ENCODE results near the gene ZBTB5. TPM values are rescaled to one million over a fixed set of nuclear protein-coding genes. Genes with fewer than 3 reads are reported as not detected.

ZBTB5 gene
- total RNA-seq, 1 experiment from 2014 or later = 8.8 TPM

DNA sequence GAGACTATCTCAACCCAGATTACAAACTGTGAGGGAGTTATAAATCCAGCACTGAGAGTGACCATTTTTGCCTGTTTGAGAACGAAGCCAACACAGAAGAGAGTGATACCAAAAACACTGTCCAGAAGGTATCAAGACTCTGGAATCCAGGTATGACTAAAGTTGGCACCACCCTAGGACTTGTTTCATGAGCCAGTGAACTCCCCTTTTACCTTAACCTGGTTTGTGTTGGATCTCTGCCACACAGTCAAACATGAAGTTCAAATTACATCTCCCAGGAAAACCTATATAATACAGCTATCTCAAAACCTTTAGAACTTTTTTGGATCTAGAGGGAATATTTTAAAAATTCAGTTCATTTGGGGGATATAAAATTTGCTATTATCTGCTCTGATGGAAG lies 11.4 kb downstream of the ZBTB5 start:
- Histone ChIP-seq H3K9me2 (ENCODE audit: insufficient read depth) (no peaks in the 10 kb centered on the region), H3K4me3 (no peak overlapping the region), H3F3A (ENCODE audit: insufficient read depth, low read depth) (0 out of 2 replicates have a peak, but pooled peaks cover 7% of the 10 kb centered on the region), H3K27me3 (ENCODE audit: insufficient read depth, low read depth) (no peaks in the 10 kb centered on the region), H3K9me3 (ENCODE audit: insufficient read depth, low read depth) (no peaks in the 10 kb centered on the region), H3K27ac (peak overlapping the region; percentile 57), H2AFZ (no peak overlapping the region), H3K79me2 (ENCODE audit: low read depth) (peaks cover 69% of the 10 kb centered on the region), H3K4me1 (replicated peaks; ENCODE audit: insufficient read depth) (peaks cover 16% of the 10 kb centered on the region), H3K36me3 (ENCODE audit: low read depth) (no peaks in the 10 kb centered on the region), H4K20me1 (ENCODE audit: insufficient read depth) (no peaks in the 10 kb centered on the region; the same call in 1 of the 2 replicates), H3K4me2 (peak overlapping the region; percentile 54)
- BruUV-seq (replicated peaks) = no TSS peak
- POLR2A ChIA-PET (ENCODE audit: unreplicated experiment) = interaction anchor here (0.6 kb wide), 1 partner anchor 15 kb away, joined by 3 read pairs; no protein-coding TSS in a partner anchor
- CTCF ChIA-PET = no interaction called here
- intact Hi-C loops (cut with micrococcal nuclease; ENCODE audit: unreplicated experiment) = no loop called here
- peak in 1 of 2 experiments; percentile 49 for DNase-seq
- TF ChIP-seq, protein P1, sequence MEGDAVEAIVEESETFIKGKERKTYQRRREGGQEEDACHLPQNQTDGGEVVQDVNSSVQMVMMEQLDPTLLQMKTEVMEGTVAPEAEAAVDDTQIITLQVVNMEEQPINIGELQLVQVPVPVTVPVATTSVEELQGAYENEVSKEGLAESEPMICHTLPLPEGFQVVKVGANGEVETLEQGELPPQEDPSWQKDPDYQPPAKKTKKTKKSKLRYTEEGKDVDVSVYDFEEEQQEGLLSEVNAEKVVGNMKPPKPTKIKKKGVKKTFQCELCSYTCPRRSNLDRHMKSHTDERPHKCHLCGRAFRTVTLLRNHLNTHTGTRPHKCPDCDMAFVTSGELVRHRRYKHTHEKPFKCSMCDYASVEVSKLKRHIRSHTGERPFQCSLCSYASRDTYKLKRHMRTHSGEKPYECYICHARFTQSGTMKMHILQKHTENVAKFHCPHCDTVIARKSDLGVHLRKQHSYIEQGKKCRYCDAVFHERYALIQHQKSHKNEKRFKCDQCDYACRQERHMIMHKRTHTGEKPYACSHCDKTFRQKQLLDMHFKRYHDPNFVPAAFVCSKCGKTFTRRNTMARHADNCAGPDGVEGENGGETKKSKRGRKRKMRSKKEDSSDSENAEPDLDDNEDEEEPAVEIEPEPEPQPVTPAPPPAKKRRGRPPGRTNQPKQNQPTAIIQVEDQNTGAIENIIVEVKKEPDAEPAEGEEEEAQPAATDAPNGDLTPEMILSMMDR (conservative IDR thresholded peaks at IDR 0.05) = no peak

DNA sequence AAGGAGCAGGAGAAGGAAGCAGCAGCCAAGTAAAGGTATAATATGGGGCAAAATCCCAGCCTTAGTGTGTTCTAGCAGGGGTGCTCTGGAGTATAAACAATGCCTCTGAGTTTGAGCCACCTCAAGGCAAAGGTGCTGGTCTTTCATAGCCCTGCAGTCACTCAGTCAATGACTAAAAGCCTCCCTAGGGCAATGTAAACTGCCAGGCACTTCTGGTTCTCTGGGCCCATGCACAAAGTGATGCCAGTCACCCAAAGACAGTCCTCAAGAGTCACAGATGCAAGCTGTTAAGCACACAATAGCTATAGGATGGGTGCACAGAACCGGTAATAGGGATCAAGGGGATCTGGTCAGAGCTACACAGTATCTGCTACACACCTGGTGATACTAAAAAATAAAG lies 12.6 kb downstream of the ZBTB5 start:
- no peak overlapping the region for H2AFZ ChIP-seq
- H3K27me3 ChIP-seq (ENCODE audit: insufficient read depth, low read depth) = no peaks in the 10 kb centered on the region
- H3K9me2 ChIP-seq (ENCODE audit: insufficient read depth) = no peaks in the 10 kb centered on the region
- H3K36me3 ChIP-seq (ENCODE audit: low read depth) = no peaks in the 10 kb centered on the region
- TF ChIP-seq, protein P1 (conservative IDR thresholded peaks at IDR 0.05) = no peak
- no peak for TF ChIP-seq EZH2 (IDR thresholded peaks at IDR 0.05; ENCODE audit: low read depth)
- no TSS peak for BruUV-seq (replicated peaks)
- peaks cover 16% of the 10 kb centered on the region for H3K4me1 ChIP-seq (replicated peaks; ENCODE audit: insufficient read depth)
- 0 out of 2 replicates have a peak, but pooled peaks cover 7% of the 10 kb centered on the region for H3F3A ChIP-seq (ENCODE audit: insufficient read depth, low read depth)
- H3K79me2 ChIP-seq (ENCODE audit: low read depth) = peaks cover 63% of the 10 kb centered on the region
- ChIA-PET POLR2A (ENCODE audit: unreplicated experiment) (no interaction called here), CTCF (interaction anchor here (0.5 kb wide), 1 partner anchor 10 kb away, joined by 9 read pairs; no protein-coding TSS in a partner anchor)
- H3K27ac ChIP-seq = no peak overlapping the region
- H3K4me3 ChIP-seq = no peak overlapping the region
- no peak overlapping the region for H3K4me2 ChIP-seq
- no peaks in the 10 kb centered on the region; the same call in 1 of the 2 replicates for H4K20me1 ChIP-seq (ENCODE audit: insufficient read depth)
- H3K9me3 ChIP-seq (ENCODE audit: insufficient read depth, low read depth) = no peaks in the 10 kb centered on the region
- intact Hi-C loops (cut with micrococcal nuclease; ENCODE audit: unreplicated experiment) = no loop called here
- DNase-seq = no peak

DNA sequence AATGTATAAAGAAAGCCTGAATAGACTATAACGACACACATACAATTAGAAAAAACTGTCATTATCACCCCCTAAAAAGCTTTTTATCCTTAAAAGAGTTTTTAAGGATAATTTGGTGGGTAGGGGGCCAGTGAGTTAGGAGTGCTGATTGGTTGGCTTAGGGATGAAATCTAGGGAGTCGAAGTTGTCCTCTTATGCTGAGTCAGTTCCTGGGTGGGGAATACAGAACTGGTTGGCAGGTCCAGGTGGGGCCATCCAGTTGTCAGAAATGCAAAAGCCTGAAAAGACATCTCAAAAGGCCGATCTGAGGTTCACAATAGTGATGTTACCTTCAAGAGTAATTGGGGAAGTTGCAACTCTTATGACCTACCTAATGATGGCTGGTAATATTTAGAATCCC lies 13.6 kb downstream of the ZBTB5 start:
- POLR2A ChIA-PET (ENCODE audit: unreplicated experiment) = no interaction called here
- Histone ChIP-seq H3K36me3 (ENCODE audit: low read depth) (no peaks in the 10 kb centered on the region), H2AFZ (no peak overlapping the region), H3K4me1 (replicated peaks; ENCODE audit: insufficient read depth) (peaks cover 16% of the 10 kb centered on the region), H3K27ac (no peak overlapping the region), H3K4me3 (no peak overlapping the region), H4K20me1 (ENCODE audit: insufficient read depth) (no peaks in the 10 kb centered on the region; the same call in 1 of the 2 replicates), H3K4me2 (no peak overlapping the region), H3K27me3 (ENCODE audit: insufficient read depth, low read depth) (no peaks in the 10 kb centered on the region), H3F3A (ENCODE audit: insufficient read depth, low read depth) (0 out of 2 replicates have a peak, but pooled peaks cover 7% of the 10 kb centered on the region), H3K9me2 (ENCODE audit: insufficient read depth) (no peaks in the 10 kb centered on the region), H3K79me2 (ENCODE audit: low read depth) (peaks cover 53% of the 10 kb centered on the region), H3K9me3 (ENCODE audit: insufficient read depth, low read depth) (no peaks in the 10 kb centered on the region)
- no peak for TF ChIP-seq EZH2 (IDR thresholded peaks at IDR 0.05; ENCODE audit: low read depth)
- TF ChIP-seq, protein P1 (conservative IDR thresholded peaks at IDR 0.05) = no peak
- no peak for DNase-seq
- intact Hi-C loops (cut with micrococcal nuclease; ENCODE audit: unreplicated experiment) = no loop called here
- CTCF ChIA-PET = no interaction called here
- no TSS peak for BruUV-seq (replicated peaks)

Data from PC-9 (cell line).